NCI-H82 treated with DMSO at 0.1 percent for 48 hours (cell line): ENCODE results near the gene GK.
"Not testable (repeated sequence)": the region's sequence is repeated elsewhere in the genome, so short reads cannot be mapped to it uniquely, and the experiment has no call there.

Experiments
- DNase-seq: peaks from one replicate; lab custom pipeline; 2025; ENCODE audit not compliant: unreplicated experiment; lab: John Stamatoyannopoulos, UW

The GK gene

GRCh38 chrX:30653415-30654131 is at the start of gene GK:
Gene GK (plus strand): TSS chrX:30653423. CDS start chrX:30653538, 115 bp downstream.
- no peak for DNase-seq

GRCh38 chrX:30607155-30607554 is 46.1 kb upstream of the GK start:
- no peak for DNase-seq

GRCh38 chrX:30610026-30610425 is 43.2 kb upstream of the GK start:
- no peak for DNase-seq

GRCh38 chrX:30612250-30612655 is 41.0 kb upstream of the GK start:
- no peak for DNase-seq

GRCh38 chrX:30613721-30614120 is 39.5 kb upstream of the GK start:
- DNase-seq = no peak

- no peak for DNase-seq
Measured at GRCh38 chrX:30615229-30615628, 38.0 kb upstream of the GK start.

- peak; percentile 10 for DNase-seq
Measured at GRCh38 chrX:30618160-30618765, 35.0 kb upstream of the GK start.

- DNase-seq = no peak
Measured at GRCh38 chrX:30620125-30620524, 33.1 kb upstream of the GK start.

GRCh38 chrX:30620980-30621618 is 32.1 kb upstream of the GK start:
- no peak for DNase-seq

GRCh38 chrX:30622361-30622760 is 30.9 kb upstream of the GK start:
- DNase-seq = no peak

GRCh38 chrX:30626402-30626801 is 26.8 kb upstream of the GK start:
- no peak for DNase-seq

GRCh38 chrX:30627818-30628652 is 25.2 kb upstream of the GK start:
- no peak for DNase-seq

GRCh38 chrX:30634070-30634469 is 19.2 kb upstream of the GK start:
- not testable (repeated sequence) for DNase-seq

- no peak for DNase-seq
Measured at GRCh38 chrX:30635630-30636029, 17.6 kb upstream of the GK start.

GRCh38 chrX:30637874-30638815 is 15.1 kb upstream of the GK start:
- DNase-seq = no peak

- DNase-seq = not testable (repeated sequence)
Measured at GRCh38 chrX:30639702-30640101, 13.5 kb upstream of the GK start.

- no peak for DNase-seq
Measured at GRCh38 chrX:30642642-30643041, 10.6 kb upstream of the GK start.

- no peak for DNase-seq
Measured at GRCh38 chrX:30643313-30643821, 9.9 kb upstream of the GK start.

GRCh38 chrX:30649859-30650258 is 3.4 kb upstream of the GK start:
- DNase-seq = no peak
